ENCODE results near the gene CLEC4M. TPM values are rescaled to one million over a fixed set of nuclear protein-coding genes. Genes with fewer than 3 reads are reported as not detected.

CLEC4M gene
- total RNA-seq, 2 experiments from 2014 or later = not detected

- Histone ChIP-seq H3K4me1 (ENCODE audit: insufficient read depth, low read length, poor library complexity, severe bottlenecking) (no peaks in the 10 kb centered on the region), H3K27ac (ENCODE audit: low read depth, low read length, poor library complexity, severe bottlenecking) (no peak overlapping the region), H3K36me3 (ENCODE audit: insufficient read depth, low read length) (no peaks in the 10 kb centered on the region), H3K9me2 (ENCODE audit: insufficient read depth, low read length) (no peaks in the 10 kb centered on the region), H3K9me3 (ENCODE audit: low read length) (peaks cover 10% of the 10 kb centered on the region), H3K79me2 (ENCODE audit: insufficient read depth, low read depth, low read length) (no peaks in the 10 kb centered on the region), H4K20me1 (ENCODE audit: insufficient read depth, low read length) (no peaks in the 10 kb centered on the region), H2AFZ (ENCODE audit: low read length) (no peak overlapping the region), H3K4me3 (ENCODE audit: low read depth, low read length, poor library complexity, severe bottlenecking) (no peak overlapping the region), H3K4me2 (ENCODE audit: low read length) (no peak overlapping the region)
- TF ChIP-seq CTCF (conservative IDR thresholded peaks at IDR 0.05; ENCODE audit: low read length) (no peak), EZH2phosphoT487 (IDR thresholded peaks at IDR 0.05; ENCODE audit: borderline replicate concordance, low read depth, low read length) (no peak)
- DNase-seq (ENCODE audit: low spot score) = peak; percentile 18
- ChIA-PET CTCF (ENCODE audit: unreplicated experiment) (no interaction called here), POLR2A (no interaction called here)
- BruUV-seq (replicated peaks) = no TSS peak
- intact Hi-C loops (cut with micrococcal nuclease; ENCODE audit: unreplicated experiment) = no loop called here
Measured at GRCh38 chr19:7751157-7751783, 11.8 kb upstream of the CLEC4M start.

DNA sequence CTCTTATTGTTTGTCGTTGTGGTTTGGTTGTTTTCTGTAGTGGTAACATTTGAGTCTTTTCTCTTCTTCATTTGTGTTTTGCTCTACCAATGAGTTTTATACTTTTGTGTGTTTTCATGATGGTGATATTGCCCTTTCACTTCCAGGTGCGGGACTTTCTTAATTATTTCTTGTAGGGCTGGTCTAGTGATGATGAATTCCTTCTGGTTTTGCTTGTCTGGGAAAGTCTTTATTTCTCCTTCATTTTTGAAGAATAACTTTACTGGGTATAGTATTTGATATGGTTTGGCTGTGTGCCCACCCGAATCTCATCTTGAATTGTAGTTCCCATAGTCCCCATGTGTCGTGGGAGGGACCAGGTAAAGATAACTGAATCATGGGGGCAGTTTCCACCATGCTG lies 6.8 kb upstream of the CLEC4M start:
- no peaks in the 10 kb centered on the region for H3K36me3 ChIP-seq (ENCODE audit: insufficient read depth, low read length)
- intact Hi-C loops (cut with micrococcal nuclease; ENCODE audit: unreplicated experiment) = no loop called here
- peaks cover 41% of the 10 kb centered on the region for H3K9me3 ChIP-seq (ENCODE audit: low read length)
- no peaks in the 10 kb centered on the region for H4K20me1 ChIP-seq (ENCODE audit: insufficient read depth, low read length)
- ChIA-PET CTCF (ENCODE audit: unreplicated experiment) (no interaction called here), POLR2A (no interaction called here)
- H3K4me2 ChIP-seq (ENCODE audit: low read length) = no peak overlapping the region
- H3K9me2 ChIP-seq (ENCODE audit: insufficient read depth, low read length) = no peaks in the 10 kb centered on the region
- no peaks in the 10 kb centered on the region for H3K79me2 ChIP-seq (ENCODE audit: insufficient read depth, low read depth, low read length)
- no TSS peak for BruUV-seq (replicated peaks)
- H3K4me3 ChIP-seq (ENCODE audit: low read depth, low read length, poor library complexity, severe bottlenecking) = no peak overlapping the region
- no peaks in the 10 kb centered on the region for H3K4me1 ChIP-seq (ENCODE audit: insufficient read depth, low read length, poor library complexity, severe bottlenecking)
- TF ChIP-seq CTCF (conservative IDR thresholded peaks at IDR 0.05; ENCODE audit: low read length) (no peak), EZH2phosphoT487 (IDR thresholded peaks at IDR 0.05; ENCODE audit: borderline replicate concordance, low read depth, low read length) (no peak)
- H3K27ac ChIP-seq (ENCODE audit: low read depth, low read length, poor library complexity, severe bottlenecking) = no peak overlapping the region
- H2AFZ ChIP-seq (ENCODE audit: low read length) = no peak overlapping the region
- DNase-seq (ENCODE audit: low spot score) = no peak

- H3K4me1 ChIP-seq (ENCODE audit: insufficient read depth, low read length, poor library complexity, severe bottlenecking) = no peaks in the 10 kb centered on the region
- POLR2A ChIA-PET = no interaction called here
- no peak overlapping the region for H3K4me3 ChIP-seq (ENCODE audit: low read depth, low read length, poor library complexity, severe bottlenecking)
- no peaks in the 10 kb centered on the region for H4K20me1 ChIP-seq (ENCODE audit: insufficient read depth, low read length)
- no peaks in the 10 kb centered on the region for H3K9me2 ChIP-seq (ENCODE audit: insufficient read depth, low read length)
- TF ChIP-seq CTCF (conservative IDR thresholded peaks at IDR 0.05; ENCODE audit: low read length) (no peak), EZH2phosphoT487 (IDR thresholded peaks at IDR 0.05; ENCODE audit: borderline replicate concordance, low read depth, low read length) (no peak)
- CTCF ChIA-PET (ENCODE audit: unreplicated experiment) = no interaction called here
- intact Hi-C loops (cut with micrococcal nuclease; ENCODE audit: unreplicated experiment) = no loop called here
- H3K4me2 ChIP-seq (ENCODE audit: low read length) = no peak overlapping the region
- H3K79me2 ChIP-seq (ENCODE audit: insufficient read depth, low read depth, low read length) = no peaks in the 10 kb centered on the region
- peaks cover 41% of the 10 kb centered on the region for H3K9me3 ChIP-seq (ENCODE audit: low read length)
- BruUV-seq (replicated peaks) = no TSS peak
- H3K27ac ChIP-seq (ENCODE audit: low read depth, low read length, poor library complexity, severe bottlenecking) = no peak overlapping the region
- H2AFZ ChIP-seq (ENCODE audit: low read length) = no peak overlapping the region
- H3K36me3 ChIP-seq (ENCODE audit: insufficient read depth, low read length) = no peaks in the 10 kb centered on the region
- no peak for DNase-seq (ENCODE audit: low spot score)
Measured at GRCh38 chr19:7757358-7757757, 5.7 kb upstream of the CLEC4M start.

All from OCI-LY7 (cell line).